GM19438 (cell line): ENCODE results near the gene SMPD3.
A peak's percentile ranks its signal among the peaks of the same experiment; 100 is the strongest.
"Not testable (repeated sequence)": the region's sequence is repeated elsewhere in the genome, so short reads cannot be mapped to it uniquely, and the experiment has no call there.

Experiments
- ATAC-seq: cut with Tn5 transposase; IDR thresholded peaks from one replicate; pipeline ENCODE4 v1.9.1; 2021; ENCODE audit warnings: low read depth; ENCODE audit not compliant: unreplicated experiment

The SMPD3 gene

GRCh38 chr16:68448360-68448970 is at the start of gene SMPD3:
Gene SMPD3 (minus strand): TSS chr16:68448508. CDS start chr16:68372181, 76,327 bp downstream.
- peak; percentile 91 for ATAC-seq

GRCh38 chr16:68496689-68497088 is 48.4 kb upstream of the SMPD3 start:
- ATAC-seq = no peak

- ATAC-seq = not testable (repeated sequence)
These were observed 46.0 kb upstream of the SMPD3 start for GRCh38 chr16:68494261-68494660.

GRCh38 chr16:68493412-68494070 is 45.2 kb upstream of the SMPD3 start:
- ATAC-seq = no peak

GRCh38 chr16:68492543-68493411 is 44.5 kb upstream of the SMPD3 start:
- no peak for ATAC-seq

- ATAC-seq = no peak
These were observed 43.8 kb upstream of the SMPD3 start for GRCh38 chr16:68492151-68492542.

- ATAC-seq = no peak
These were observed 43.3 kb upstream of the SMPD3 start for GRCh38 chr16:68491576-68491950.

GRCh38 chr16:68490829-68491575 is 42.7 kb upstream of the SMPD3 start:
- peak; percentile 66 for ATAC-seq

- ATAC-seq = no peak
These were observed 42.0 kb upstream of the SMPD3 start for GRCh38 chr16:68490358-68490757.

GRCh38 chr16:68488554-68488953 is 40.2 kb upstream of the SMPD3 start:
- ATAC-seq = no peak

GRCh38 chr16:68487669-68488068 is 39.4 kb upstream of the SMPD3 start:
- ATAC-seq = no peak

- no peak for ATAC-seq
These were observed 38.9 kb upstream of the SMPD3 start for GRCh38 chr16:68487203-68487514.

- ATAC-seq = no peak
These were observed 38.3 kb upstream of the SMPD3 start for GRCh38 chr16:68486502-68487202.

- no peak for ATAC-seq
These were observed 33.3 kb upstream of the SMPD3 start for GRCh38 chr16:68481636-68482035.

- ATAC-seq = no peak
These were observed 32.0 kb upstream of the SMPD3 start for GRCh38 chr16:68480084-68480995.

- no peak for ATAC-seq
These were observed 31.0 kb upstream of the SMPD3 start for GRCh38 chr16:68479271-68479670.

GRCh38 chr16:68478526-68479250 is 30.4 kb upstream of the SMPD3 start:
- no peak for ATAC-seq

GRCh38 chr16:68475071-68475470 is 26.8 kb upstream of the SMPD3 start:
- no peak for ATAC-seq
